Measurements from ENCODE around the gene CDH4.

- TF ChIP-seq CTCF (IDR thresholded peaks at IDR 0.05; ENCODE audit: borderline replicate concordance, extremely low read depth, low read length, poor library complexity, severe bottlenecking) (no peak), EZH2 (IDR thresholded peaks at IDR 0.05; ENCODE audit: borderline replicate concordance, low read depth, low read length, severe bottlenecking) (no peak)
These were observed 198.5 kb downstream of the CDH4 start for GRCh38 chr20:61450549-61450948.
